KMS-11 (cell line): ENCODE results near the gene AHCYL2.

ENCODE experiments used
- H2AFZ ChIP-seq: fragments of 200-600 bp; sonication (generic); 2 replicates; pipeline ENCODE4 v1.6.1; 2016; ENCODE audit warnings: antibody characterized with exemption, mixed run types, low read depth
- H3K27ac ChIP-seq: fragments of 200-600 bp; sonication (generic); 2 replicates; pipeline ENCODE4 v1.6.1; 2016; ENCODE audit warnings: mild to moderate bottlenecking, mixed run types
- H3K27me3 ChIP-seq: fragments of 200-600 bp; sonication (generic); 2 replicates; pipeline ENCODE4 v1.6.1; 2017; ENCODE audit warnings: mild to moderate bottlenecking, low read depth, mixed run types, moderate library complexity; ENCODE audit not compliant: insufficient read depth
- H3K36me3 ChIP-seq: fragments of 200-600 bp; sonication (generic); 2 replicates; pipeline ENCODE4 v1.6.1; 2017; ENCODE audit warnings: mild to moderate bottlenecking, mixed run types; ENCODE audit not compliant: insufficient read depth
- H3K4me1 ChIP-seq: fragments of 200-600 bp; sonication (generic); 2 replicates; pipeline ENCODE4 v1.6.1; 2016; ENCODE audit warnings: mild to moderate bottlenecking, low read depth, mixed run types; ENCODE audit not compliant: poor library complexity, severe bottlenecking
- H3K4me2 ChIP-seq: fragments of 200-600 bp; sonication (generic); 2 replicates; pipeline ENCODE4 v1.7.0; 2016; ENCODE audit warnings: mild to moderate bottlenecking, mixed run types
- H3K4me3 ChIP-seq: fragments of 200-600 bp; sonication (generic); IDR thresholded peaks from 2 replicates; pipeline ENCODE4 v1.6.1; 2017; ENCODE audit warnings: low read depth, low read length, mixed read lengths; ENCODE audit not compliant: insufficient read depth
- H3K79me2 ChIP-seq: fragments of 200-600 bp; sonication (generic); 2 replicates; pipeline ENCODE4 v1.6.1; 2016; ENCODE audit warnings: low read depth, mixed run types; ENCODE audit not compliant: insufficient read depth
- H3K9ac ChIP-seq: fragments of 200-600 bp; sonication (generic); 2 replicates; pipeline ENCODE4 v1.6.1; 2016; ENCODE audit warnings: mild to moderate bottlenecking, mixed run types
- H4K20me1 ChIP-seq: fragments of 200-600 bp; sonication (generic); 2 replicates; pipeline ENCODE4 v1.6.1; 2016; ENCODE audit warnings: mild to moderate bottlenecking, mixed run types; ENCODE audit not compliant: insufficient read depth
- CTCF ChIP-seq: fragments of 200-600 bp; sonication (generic); conservative IDR thresholded peaks from 2 replicates; pipeline ENCODE4 v1.6.1; 2017; ENCODE audit warnings: low read depth, mild to moderate bottlenecking, antibody characterized with exemption, low read length, moderate library complexity, mixed read lengths

The AHCYL2 gene

GRCh38 chr7:129202058-129202777, 22.6 kb upstream of the AHCYL2 start:
- H2AFZ ChIP-seq, result no peak overlapping the region
- H4K20me1 ChIP-seq, result no peaks in the 10 kb centered on the region
- H3K27ac ChIP-seq, result no peak overlapping the region
- no peaks in the 10 kb centered on the region for H3K4me1 ChIP-seq
- no peak overlapping the region for H3K4me2 ChIP-seq
- no peaks in the 10 kb centered on the region for H3K36me3 ChIP-seq
- no peak overlapping the region for H3K9ac ChIP-seq
- no peak overlapping the region for H3K4me3 ChIP-seq
- no peaks in the 10 kb centered on the region for H3K27me3 ChIP-seq
- no peak for TF ChIP-seq CTCF
- no peaks in the 10 kb centered on the region for H3K79me2 ChIP-seq

- TF ChIP-seq CTCF, result no peak
- Histone ChIP-seq H3K4me3 (no peak overlapping the region), H3K9ac (no peak overlapping the region)
These were observed 21.6 kb upstream of the AHCYL2 start for GRCh38 chr7:129203050-129203741.

GRCh38 chr7:129205126-129205818, 19.6 kb upstream of the AHCYL2 start:
- H4K20me1 ChIP-seq, result no peaks in the 10 kb centered on the region
- H3K4me3 ChIP-seq, result no peak overlapping the region
- no peaks in the 10 kb centered on the region for H3K4me1 ChIP-seq
- no peaks in the 10 kb centered on the region for H3K36me3 ChIP-seq
- no peaks in the 10 kb centered on the region for H3K79me2 ChIP-seq
- no peak overlapping the region for H2AFZ ChIP-seq
- H3K4me2 ChIP-seq, result no peak overlapping the region
- no peak overlapping the region for H3K27ac ChIP-seq
- H3K9ac ChIP-seq, result no peak overlapping the region
- peaks cover 4% of the 10 kb centered on the region; the same call in 1 of the 2 replicates for H3K27me3 ChIP-seq
- no peak for TF ChIP-seq CTCF

More at GRCh38 chr7:129203050-129203741, 21.6 kb upstream of the AHCYL2 start:
- H3K36me3 ChIP-seq, result no peaks in the 10 kb centered on the region
- H3K4me2 ChIP-seq, result no peak overlapping the region
- H3K27ac ChIP-seq, result no peak overlapping the region
- H3K79me2 ChIP-seq, result no peaks in the 10 kb centered on the region
- no peaks in the 10 kb centered on the region for H3K27me3 ChIP-seq
- no peaks in the 10 kb centered on the region for H3K4me1 ChIP-seq
- no peaks in the 10 kb centered on the region for H4K20me1 ChIP-seq
- no peak overlapping the region for H2AFZ ChIP-seq

- Histone ChIP-seq H3K79me2 (no peaks in the 10 kb centered on the region), H3K27ac (no peak overlapping the region), H3K4me2 (no peak overlapping the region), H3K4me3 (no peak overlapping the region), H4K20me1 (no peaks in the 10 kb centered on the region), H3K27me3 (peaks cover 5% of the 10 kb centered on the region; the same call in 1 of the 2 replicates), H3K36me3 (no peaks in the 10 kb centered on the region), H3K4me1 (no peaks in the 10 kb centered on the region), H3K9ac (no peak overlapping the region), H2AFZ (no peak overlapping the region)
- no peak for TF ChIP-seq CTCF
These were observed 18.6 kb upstream of the AHCYL2 start for GRCh38 chr7:129205987-129206785.
